K562 (cell line): ENCODE measurements around the gene PACSIN1. TPM values are rescaled to one million over a fixed set of nuclear protein-coding genes. Genes with fewer than 3 reads are reported as not detected.

Source experiments
- ATF7 ChIP-seq: fragments of 450-650 bp; IDR thresholded peaks from 2 replicates; pipeline ENCODE4 v1.7.1; 2014; ENCODE audit warnings: mild to moderate bottlenecking, moderate library complexity
- BRD4 ChIP-seq: fragments of 200-600 bp; sonication (generic); IDR thresholded peaks from 2 replicates; pipeline ENCODE4 v1.6.1; 2017; ENCODE audit warnings: inconsistent platforms
- CC2D1A ChIP-seq: fragments of 450-650 bp; IDR thresholded peaks from 2 replicates; pipeline ENCODE4 v1.6.1; 2017; ENCODE audit warnings: mild to moderate bottlenecking
- CCNT2 ChIP-seq: IDR thresholded peaks from 2 replicates; pipeline ENCODE4 v1.6.1; 2011; ENCODE audit warnings: borderline replicate concordance, low read depth, mild to moderate bottlenecking, moderate library complexity, mixed read lengths, low read length; ENCODE audit not compliant: insufficient read length; ENCODE audit errors: extremely low read depth
- CGGBP1 ChIP-seq: fragments of 250-450 bp; sonication (Bioruptor Pico); IDR thresholded peaks from 2 replicates; pipeline ENCODE4 v1.9.0; 2021; ENCODE audit warnings: mild to moderate bottlenecking
- DACH1 ChIP-seq: fragments of 450-650 bp; IDR thresholded peaks from 2 replicates; pipeline ENCODE4 v1.6.1; 2018; ENCODE audit not compliant: partially characterized antibody
- ELF1 ChIP-seq: fragments of 200-800 bp; sonication (Bioruptor generic); IDR thresholded peaks from 2 replicates; pipeline ENCODE4 v1.6.1; 2016; ENCODE audit warnings: missing genetic modification characterization, missing compliant biosample characterization
- FOXK2 ChIP-seq, 2 experiments: fragments of 450-650 bp; IDR thresholded peaks in 1 of 2; conservative IDR thresholded peaks in 1 of 2; 2 replicates each; pipeline ENCODE4 v1.6.1; 2016; ENCODE audit warnings: low read depth in 2 of 2, mild to moderate bottlenecking in 1 of 2
- GATAD2A ChIP-seq: fragments of 450-650 bp; IDR thresholded peaks from 2 replicates; pipeline ENCODE4 v1.6.1; 2017
- HMGN3 ChIP-seq: IDR thresholded peaks from 2 replicates; pipeline ENCODE4 v1.6.1; 2011; ENCODE audit warnings: borderline replicate concordance, low read depth, mild to moderate bottlenecking, mixed read lengths, low read length; ENCODE audit not compliant: insufficient read length; ENCODE audit errors: extremely low read depth
- HNRNPLL ChIP-seq: fragments of 200-400 bp; formaldehyde crosslinking; IDR thresholded peaks from 2 replicates; pipeline ENCODE4 v1.6.1; 2017; ENCODE audit warnings: low read length, low read depth, mild to moderate bottlenecking; ENCODE audit not compliant: poor library complexity, severe bottlenecking
- KLF10 ChIP-seq: fragments of 250-450 bp; sonication (Bioruptor Pico); IDR thresholded peaks from 2 replicates; pipeline ENCODE4 v1.6.1; 2021; ENCODE audit warnings: matching md5 sums
- MAFG ChIP-seq: fragments of 450-650 bp; conservative IDR thresholded peaks from 2 replicates; pipeline ENCODE4 v1.6.1; 2016; ENCODE audit warnings: missing genetic modification characterization, missing compliant biosample characterization
- NBN ChIP-seq: fragments of 450-650 bp; IDR thresholded peaks from 2 replicates; pipeline ENCODE4 v1.6.1; 2016; ENCODE audit warnings: low read depth, mild to moderate bottlenecking
- NFIX ChIP-seq: fragments of 250-450 bp; sonication (Bioruptor Pico); IDR thresholded peaks from 2 replicates; pipeline ENCODE4 v1.4.0; 2020; ENCODE audit warnings: low read depth, mild to moderate bottlenecking, moderate library complexity
- POLR2B ChIP-seq: fragments of 450-650 bp; IDR thresholded peaks from 2 replicates; pipeline ENCODE4 v1.6.1; 2018; ENCODE audit warnings: low read depth; ENCODE audit not compliant: partially characterized antibody
- POLR3G ChIP-seq: IDR thresholded peaks from 2 replicates; pipeline ENCODE4 v1.6.1; 2011; ENCODE audit not compliant: insufficient read length, insufficient replicate concordance; ENCODE audit errors: extremely low read depth
- POU5F1 ChIP-seq: fragments of 150-350 bp; IDR thresholded peaks from 2 replicates; pipeline ENCODE4 v1.6.1; 2014; ENCODE audit warnings: borderline replicate concordance, low read length, low read depth, mild to moderate bottlenecking; ENCODE audit not compliant: partially characterized antibody
- RBM14 ChIP-seq: fragments of 200-400 bp; formaldehyde crosslinking; IDR thresholded peaks from 2 replicates; pipeline ENCODE4 v1.6.1; 2018; ENCODE audit warnings: low read depth, mild to moderate bottlenecking, low read length, moderate library complexity, borderline replicate concordance; ENCODE audit not compliant: insufficient read depth
- RBM22 ChIP-seq: fragments of 200-400 bp; formaldehyde crosslinking; IDR thresholded peaks from 2 replicates; pipeline ENCODE4 v1.6.1; 2018; ENCODE audit warnings: low read length, low read depth; ENCODE audit not compliant: poor library complexity, severe bottlenecking
- SMAD2 ChIP-seq: fragments of 150-350 bp; IDR thresholded peaks from 2 replicates; pipeline ENCODE4 v1.6.1; 2014; ENCODE audit warnings: low read depth, mild to moderate bottlenecking, low read length
- SMAD4 ChIP-seq: fragments of 250-450 bp; sonication (Bioruptor Pico); conservative IDR thresholded peaks from 2 replicates; pipeline ENCODE4 v1.8.0; 2021; ENCODE audit warnings: inconsistent platforms, mild to moderate bottlenecking, moderate library complexity
- SRSF3 ChIP-seq: fragments of 200-400 bp; formaldehyde crosslinking; IDR thresholded peaks from 2 replicates; pipeline ENCODE4 v1.6.1; 2016; ENCODE audit warnings: mild to moderate bottlenecking, low read length, moderate library complexity; ENCODE audit not compliant: insufficient read depth
- TAL1 ChIP-seq: fragments of 450-650 bp; IDR thresholded peaks from 2 replicates; pipeline ENCODE4 v1.6.1; 2016; ENCODE audit warnings: mild to moderate bottlenecking
- TARDBP ChIP-seq: fragments of 450-650 bp; IDR thresholded peaks from 2 replicates; pipeline ENCODE4 v1.6.1; 2016
- TEAD2 ChIP-seq: fragments of 450-650 bp; IDR thresholded peaks from 2 replicates; pipeline ENCODE4 v1.6.1; 2016; ENCODE audit warnings: missing genetic modification characterization, control low read depth, missing compliant biosample characterization
- ZBTB43 ChIP-seq: sonication (generic); formaldehyde crosslinking; IDR thresholded peaks from 2 replicates; pipeline ENCODE4 v1.8.0; 2023; ENCODE audit warnings: mild to moderate bottlenecking, missing genetic modification reagents
- ZKSCAN8 ChIP-seq: fragments of 200-800 bp; sonication (Bioruptor generic); IDR thresholded peaks from 2 replicates; pipeline ENCODE4 v1.6.1; 2016; ENCODE audit warnings: missing genetic modification characterization, missing compliant biosample characterization
- ZNF165 ChIP-seq: fragments of 250-450 bp; sonication (Bioruptor Pico); IDR thresholded peaks from 2 replicates; pipeline ENCODE4 v1.4.0; 2020; ENCODE audit warnings: borderline replicate concordance
- ZNF239 ChIP-seq: fragments of 250-450 bp; sonication (Bioruptor Pico); IDR thresholded peaks from 2 replicates; pipeline ENCODE4 v1.4.0; 2020; ENCODE audit warnings: mild to moderate bottlenecking
- ZNF778 ChIP-seq: fragments of 450-650 bp; formaldehyde crosslinking; IDR thresholded peaks from 2 replicates; pipeline ENCODE4 v1.4.0; 2020; ENCODE audit warnings: mild to moderate bottlenecking, moderate library complexity
- polyA plus RNA-seq, 8 experiments: library from polyadenylated mRNA; depleted of rRNA in 4 of 8; stranded (reverse) in 5 of 8; unstranded in 3 of 8; fragments of >200 nt; fragmentation: Nextera tagmentation in 2 of 8; fragmentation: Illumina TruSeq in 1 of 8; extraction: Ambion mirVana in 2 of 8; extraction: Trizol in 1 of 8; gene quantifications; 2 replicates each; pipeline versions ENCODE4 v1.2.1 to v1.2.3, GENCODE V29; 2011 to 2014; ENCODE audit warnings: inconsistent platforms in 1 of 8, missing spikeins in 1 of 8
- total RNA-seq, 7 experiments: library from RNA; depleted of rRNA in 6 of 7; stranded (reverse); fragments of >200 nt in 6 of 7; fragmentation: Illumina TruSeq in 2 of 7; extraction: Trizol in 2 of 7; gene quantifications; 2 replicates each; pipeline versions ENCODE4 v1.2.1 to v1.2.3, GENCODE V29; 2011 to 2021; ENCODE audit warnings: low replicate concordance in 1 of 7

The PACSIN1 gene
- total and polyA plus RNA-seq, 9 of the 15 experiments (the other 6 are each of a cell fraction or from before 2014, with no cell fraction given): 0.01 to 1.7 (median 0.45) TPM

- TF ChIP-seq POLR2B: no peak
- TF ChIP-seq FOXK2 (conservative IDR thresholded peaks at IDR 0.05 in 1 of 2, IDR thresholded peaks at IDR 0.05 in 1 of 2; ENCODE audit: low read depth in 2 of 2): no peak
- TF ChIP-seq RBM14: no peak
- no peak for TF ChIP-seq ELF1 (tag)
- peak; percentile 96 for TF ChIP-seq CCNT2
- TF ChIP-seq NFIX (CRISPR knock-in tag): no peak
- no peak for TF ChIP-seq GATAD2A
- TF ChIP-seq SMAD2: no peak
- TF ChIP-seq POU5F1: no peak
- TF ChIP-seq ATF7: peak; percentile 55
- no peak for TF ChIP-seq TEAD2 (tag)
- TF ChIP-seq SMAD4: peak; percentile 94
- no peak for TF ChIP-seq TARDBP
- no peak for TF ChIP-seq ZNF778 (CRISPR knock-in tag)
- no peak for TF ChIP-seq MAFG (tag)
- TF ChIP-seq HNRNPLL: peak; percentile 21
- peak; percentile 99 for TF ChIP-seq HMGN3
- no peak for TF ChIP-seq POLR3G
- TF ChIP-seq CGGBP1 (CRISPR knock-in tag): no peak
- peak; percentile 62; the same call in 1 of the 2 replicates for TF ChIP-seq ZKSCAN8 (CRISPR knock-in tag)
- peak; percentile 87 for TF ChIP-seq TAL1
- no peak for TF ChIP-seq SRSF3
- TF ChIP-seq CC2D1A: peak; percentile 73; the same call in 1 of the 2 replicates
- no peak for TF ChIP-seq KLF10
- no peak for TF ChIP-seq ZNF165
- TF ChIP-seq ZBTB43 (CRISPR knock-in tag): no peak
- no peak for TF ChIP-seq ZNF239 (CRISPR knock-in tag)
- TF ChIP-seq RBM22: no peak
- peak; percentile 67; the same call in 1 of the 2 replicates for TF ChIP-seq NBN
- TF ChIP-seq BRD4: no peak
- peak; percentile 59 for TF ChIP-seq DACH1
Measured at GRCh38 chr6:34562861-34563512, 97.1 kb downstream of the PACSIN1 start (continued).
